Measurements from ENCODE around the gene MAP2K1.
"Not testable (repeated sequence)": the region's sequence is repeated elsewhere in the genome, so short reads cannot be mapped to it uniquely, and the experiment has no call there.

MAP2K1 gene

DNA sequence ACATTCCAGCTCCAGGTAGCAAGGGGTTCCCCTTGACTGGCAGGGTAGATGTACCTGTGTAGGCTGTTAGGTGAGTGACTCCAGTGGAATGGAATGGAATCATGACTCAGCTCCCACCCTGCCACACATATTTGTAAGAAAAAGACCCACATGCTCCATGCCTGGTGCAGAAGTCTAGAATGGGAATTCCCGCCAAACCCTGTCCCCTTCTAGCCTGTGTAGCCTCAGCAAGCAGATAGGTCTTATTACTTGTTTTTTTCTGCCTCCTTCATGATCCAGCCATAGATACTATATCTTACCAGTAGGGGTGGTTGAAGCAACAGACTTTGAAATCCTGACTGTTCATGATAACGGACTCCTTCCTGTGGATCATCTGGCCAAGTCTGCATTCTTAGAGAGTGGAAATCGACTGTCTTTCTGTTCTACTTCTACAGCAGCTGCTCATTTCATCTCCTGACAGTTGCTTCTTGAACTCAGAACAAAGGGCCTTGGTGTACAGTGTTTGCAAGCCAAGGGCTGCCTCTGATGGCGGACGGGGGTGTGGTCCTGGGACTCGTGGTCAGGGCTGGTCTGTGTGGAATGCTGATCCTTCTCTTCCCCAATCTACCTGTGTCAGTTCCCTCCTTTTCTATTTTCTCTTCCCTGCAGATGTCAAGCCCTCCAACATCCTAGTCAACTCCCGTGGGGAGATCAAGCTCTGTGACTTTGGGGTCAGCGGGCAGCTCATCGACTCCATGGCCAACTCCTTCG lies 94.6 kb downstream of the MAP2K1 start:
- no peak for DNase-seq

GRCh38 chr15:66482539-66482938 lies 95.8 kb downstream of the MAP2K1 start:
- no peak for DNase-seq

GRCh38 chr15:66483131-66483566 lies 96.4 kb downstream of the MAP2K1 start:
- no peak for DNase-seq

DNA sequence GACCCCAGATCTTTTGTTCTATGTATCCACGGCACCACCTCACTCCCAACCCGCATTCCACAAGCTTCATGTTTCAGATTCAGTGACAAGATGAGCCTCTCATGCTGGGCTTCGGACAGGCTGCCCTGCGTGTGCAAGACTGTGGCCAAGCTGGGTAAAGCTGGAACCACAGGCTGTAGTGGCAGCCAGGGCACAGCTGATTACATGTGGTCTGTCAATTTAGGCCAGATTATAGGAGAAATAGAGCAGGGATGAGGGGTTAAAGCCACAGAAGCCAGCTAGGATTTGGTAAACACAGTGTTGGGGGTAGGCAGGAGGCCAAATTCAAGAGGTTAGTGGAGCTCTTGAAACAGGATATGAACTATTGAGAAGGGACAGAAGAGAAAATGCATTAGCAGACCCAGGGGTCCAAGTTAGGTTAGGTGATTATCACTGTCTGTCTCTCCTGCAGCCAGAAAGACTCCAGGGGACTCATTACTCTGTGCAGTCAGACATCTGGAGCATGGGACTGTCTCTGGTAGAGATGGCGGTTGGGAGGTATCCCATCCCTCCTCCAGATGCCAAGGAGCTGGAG lies 97.9 kb downstream of the MAP2K1 start:
- no peak for DNase-seq

- DNase-seq, result no peak
These were observed 100.2 kb downstream of the MAP2K1 start for GRCh38 chr15:66486887-66487286.

DNA sequence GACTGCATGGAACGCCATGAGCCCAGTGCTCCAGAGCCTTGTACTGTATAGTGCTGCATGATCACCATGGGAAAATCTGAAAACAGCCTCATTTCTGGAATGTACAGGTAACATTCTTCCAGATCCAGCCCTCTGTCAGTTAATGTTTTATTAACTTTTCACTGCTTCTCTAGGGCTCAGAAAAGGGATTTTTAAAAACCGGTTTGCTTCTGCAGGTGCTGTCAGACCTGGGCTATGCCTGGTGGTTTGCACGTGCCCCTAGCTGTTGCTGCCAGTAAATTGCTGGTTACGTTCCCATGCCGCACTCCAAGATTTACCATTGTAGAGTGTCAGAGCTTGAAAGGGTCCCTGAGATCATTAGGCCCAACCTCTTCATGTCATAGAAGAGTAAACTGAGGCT lies 101.8 kb downstream of the MAP2K1 start:
- DNase-seq, result no peak

- DNase-seq, result no peak
These were observed 102.6 kb downstream of the MAP2K1 start for GRCh38 chr15:66489179-66489791.

DNA sequence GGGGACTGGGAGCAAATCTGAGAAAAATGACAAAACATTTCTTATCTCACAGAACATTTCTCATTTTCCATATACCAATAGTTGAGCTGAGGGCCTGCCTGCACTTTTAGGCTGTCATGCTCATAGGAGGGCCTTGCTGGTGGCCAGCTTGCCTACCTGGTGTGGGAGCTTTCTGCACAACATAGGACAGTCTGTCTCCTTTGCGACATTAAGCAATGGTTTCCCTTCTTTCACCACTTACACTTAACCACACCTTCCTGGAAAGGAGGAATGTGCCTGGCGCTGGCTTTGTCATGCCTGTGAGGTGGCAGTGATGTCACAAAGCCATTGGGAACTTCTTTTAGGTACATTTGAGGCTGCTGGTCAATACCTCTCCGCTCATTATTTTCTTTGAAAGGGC lies 105.1 kb downstream of the MAP2K1 start:
- no peak for DNase-seq

GRCh38 chr15:66494262-66494661 lies 107.5 kb downstream of the MAP2K1 start:
- no peak for DNase-seq

DNA sequence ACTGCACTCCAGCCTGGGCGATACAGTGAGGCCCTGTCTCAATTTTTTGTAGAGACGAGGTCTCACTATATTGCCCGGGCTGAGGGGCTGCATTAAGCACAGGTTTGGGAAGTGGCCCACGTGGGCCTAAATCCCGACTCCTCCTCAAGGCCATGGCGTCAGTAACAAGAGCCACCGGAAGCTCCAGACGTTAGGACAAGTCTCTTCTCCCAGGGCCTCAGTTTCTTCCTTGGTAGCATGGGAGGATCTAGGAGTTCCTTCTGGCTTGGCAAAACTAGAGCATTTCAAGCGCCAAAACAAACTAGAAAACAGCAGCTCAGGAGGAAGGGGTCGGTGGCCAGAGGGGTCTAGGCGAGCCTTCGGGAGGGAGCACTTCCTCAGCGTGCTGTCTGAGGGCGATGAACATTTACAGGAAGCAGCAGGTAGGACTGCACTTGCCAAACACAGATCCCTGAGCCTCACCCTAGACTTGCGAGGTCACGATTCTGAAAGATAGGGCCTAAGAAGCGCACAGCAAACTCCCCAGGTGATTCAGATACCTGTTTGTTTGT lies 110.3 kb downstream of the MAP2K1 start:
- DNase-seq, result peak in 1 of 2 experiments; percentile 42

GRCh38 chr15:66497502-66498455 lies 111.1 kb downstream of the MAP2K1 start, which contains the start of gene SNAPC5:
Gene SNAPC5, minus strand, starts transcription at chr15:66497762. Its CDS starts 31 bp downstream, at chr15:66497731.
- DNase-seq, result peak; percentile 91

GRCh38 chr15:66498501-66499386 lies 112.0 kb downstream of the MAP2K1 start:
- peak in 1 of 2 experiments; percentile 56 for DNase-seq

GRCh38 chr15:66500346-66500745 lies 113.6 kb downstream of the MAP2K1 start:
- not testable (repeated sequence) for DNase-seq

- no peak for DNase-seq
These were observed 115.8 kb downstream of the MAP2K1 start for GRCh38 chr15:66502491-66502890.

- not testable (repeated sequence) for DNase-seq
These were observed 116.4 kb downstream of the MAP2K1 start for GRCh38 chr15:66503041-66503648.

GRCh38 chr15:66503780-66504562 lies 117.3 kb downstream of the MAP2K1 start:
- peak in 1 of 2 experiments; percentile 16 for DNase-seq

- DNase-seq, result peak; percentile 86 to 95
These were observed 118.1 kb downstream of the MAP2K1 start, which contains the start of the genes RPL4 and ZWILCH for GRCh38 chr15:66504563-66505429. Gene RPL4, minus strand, starts transcription at chr15:66504855. Its CDS starts 65 bp downstream, at chr15:66504790. Gene ZWILCH, plus strand, starts transcription at chr15:66505326. Its CDS starts 13 bp downstream, at chr15:66505339.

DNA sequence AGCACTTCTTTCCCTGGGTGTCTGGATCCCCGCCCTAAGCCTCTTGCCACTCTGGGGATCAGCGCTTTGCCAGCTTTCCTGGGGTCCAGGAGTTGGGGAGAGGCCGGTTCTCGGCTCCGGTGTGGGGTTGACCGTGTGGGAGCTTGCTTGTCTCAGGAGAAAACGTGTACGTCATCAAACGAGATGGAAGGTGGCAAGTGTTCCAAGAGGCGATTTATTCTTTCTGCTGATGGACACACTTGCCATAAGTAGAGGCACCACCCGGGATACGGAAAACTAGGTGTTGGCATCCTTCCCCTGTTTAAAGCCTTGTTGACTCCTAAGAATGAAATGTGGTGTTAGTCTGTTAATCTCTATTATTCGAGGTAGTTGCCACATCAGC lies 118.7 kb downstream of the MAP2K1 start:
- DNase-seq, result no peak

DNA sequence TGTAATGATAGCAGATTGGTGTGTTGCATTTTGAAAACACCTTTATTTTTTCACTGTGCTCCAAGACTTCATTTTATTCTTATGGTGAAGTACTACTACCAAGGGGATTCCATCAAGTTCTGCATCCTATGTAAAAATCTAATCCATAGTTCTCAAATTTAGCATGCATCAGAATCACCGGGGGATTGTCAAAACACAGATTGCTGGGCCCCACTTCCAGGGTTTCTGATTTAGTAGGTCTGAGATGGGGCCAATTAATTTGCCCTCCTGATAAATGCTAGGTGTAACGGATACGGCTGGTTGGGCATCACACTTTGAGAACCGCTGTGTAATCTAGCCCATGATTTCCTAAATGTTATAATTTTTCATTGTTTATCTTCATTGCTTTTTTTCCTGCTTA lies 119.1 kb downstream of the MAP2K1 start:
- no peak for DNase-seq

Data from SW 1271 (cell line).